ENCODE results near the gene PRKCZ.
"Not testable (repeated sequence)": the region's sequence is repeated elsewhere in the genome, so short reads cannot be mapped to it uniquely, and the experiment has no call there.

PRKCZ gene

DNA sequence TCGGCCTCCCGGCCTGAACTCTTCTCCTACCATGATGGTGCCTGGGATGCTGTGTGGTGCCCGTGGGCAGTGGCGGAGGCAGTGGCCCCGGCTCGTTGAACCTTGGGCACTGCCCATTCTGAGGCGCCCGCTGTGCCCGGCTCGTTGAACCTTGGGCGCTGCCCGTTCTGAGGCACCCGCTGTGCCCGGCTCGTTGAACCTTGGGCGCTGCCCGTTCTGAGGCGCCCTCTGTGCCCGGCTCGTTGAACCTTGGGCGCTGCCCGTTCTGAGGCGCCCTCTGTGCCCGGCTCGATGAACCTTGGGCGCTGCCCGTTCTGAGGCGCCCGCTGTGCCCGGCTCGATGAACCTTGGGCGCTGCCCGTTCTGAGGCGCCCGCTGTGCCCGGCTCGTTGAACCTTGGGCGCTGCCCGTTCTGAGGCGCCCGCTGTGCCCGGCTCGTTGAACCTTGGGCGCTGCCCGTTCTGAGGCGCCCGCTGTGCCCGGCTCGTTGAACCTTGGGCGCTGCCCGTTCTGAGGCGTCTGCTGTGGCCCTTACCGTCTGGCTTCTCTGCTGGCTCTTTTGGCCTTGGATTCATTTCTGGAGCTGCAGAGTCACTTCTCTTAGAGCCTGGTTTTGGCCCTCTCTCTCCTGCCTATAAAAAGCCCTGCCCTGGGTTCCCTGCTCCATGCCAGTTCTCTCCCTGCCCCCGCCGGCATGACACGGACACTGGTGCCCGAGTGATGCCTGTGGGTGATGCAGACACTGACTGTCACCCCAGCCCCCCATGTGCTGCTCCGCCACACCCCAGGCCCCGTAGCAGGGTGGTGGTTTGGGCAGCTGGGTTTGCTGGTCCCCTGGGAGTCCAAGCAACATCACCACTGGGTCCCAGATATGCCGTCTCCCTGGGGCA is 44.3 kb downstream of the PRKCZ start:
- not testable (repeated sequence) for H2BK120ac ChIP-seq (ENCODE audit: insufficient read depth, low read length, poor library complexity); H3K79me1 ChIP-seq (ENCODE audit: low read length); H3K4me3 ChIP-seq (ENCODE audit: low read depth, low read length); H2BK5ac ChIP-seq (ENCODE audit: low read depth, low read length, poor library complexity); H3K27me3 ChIP-seq (ENCODE audit: insufficient read depth, low read length); H3K4me2 ChIP-seq (ENCODE audit: low read length); H4K12ac ChIP-seq (ENCODE audit: low read depth, low read length); H2BK12ac ChIP-seq (ENCODE audit: low read length); H3K79me2 ChIP-seq (ENCODE audit: control insufficient read depth, insufficient read depth, low read length, poor library complexity); H3K23ac ChIP-seq (ENCODE audit: low read length); H3K18ac ChIP-seq (ENCODE audit: low read length); H2AFZ ChIP-seq (ENCODE audit: insufficient read depth, low read length, poor library complexity); H2AK5ac ChIP-seq (ENCODE audit: low read length); H3K4me1 ChIP-seq (ENCODE audit: control insufficient read depth in 1 of 2, insufficient read depth in 2 of 2, low read length in 2 of 2); H3K27ac ChIP-seq (ENCODE audit: low read depth, low read length); H4K91ac ChIP-seq (ENCODE audit: low read depth, low read length); H3K9ac ChIP-seq (ENCODE audit: low read length); DNase-seq; H3K4ac ChIP-seq (ENCODE audit: low read depth, low read length); H3K14ac ChIP-seq (ENCODE audit: low read length); H4K8ac ChIP-seq (ENCODE audit: low read depth, low read length)
- Histone ChIP-seq H3K36me3 (ENCODE audit: control insufficient read depth in 1 of 2, insufficient read depth in 2 of 2, low read length in 2 of 2) (peaks cover 16 to 18% of the 10 kb centered on the region in 2 experiments), H3K9me3 (ENCODE audit: insufficient read depth, low read depth, low read length) (peaks cover 22% of the 10 kb centered on the region)
- WGBS (ENCODE audit: extremely low coverage, insufficient coverage, insufficient read length) = no CpG with 5 or more reads among the region's 60 CpGs

- WGBS (ENCODE audit: extremely low coverage, insufficient coverage, insufficient read length) = 100% methylated on average over 2 of the region's 17 CpGs
- Histone ChIP-seq H3K27ac (ENCODE audit: low read depth, low read length) (no peak overlapping the region), H2AK5ac (ENCODE audit: low read length) (no peak overlapping the region), H3K23ac (ENCODE audit: low read length) (no peak overlapping the region), H3K4ac (ENCODE audit: low read depth, low read length) (no peak overlapping the region), H3K18ac (ENCODE audit: low read length) (peak overlapping the region; percentile 50), H3K36me3 (ENCODE audit: control insufficient read depth in 1 of 2, insufficient read depth in 2 of 2, low read length in 2 of 2) (peaks cover 15 to 19% of the 10 kb centered on the region in 2 experiments), H3K4me3 (ENCODE audit: low read depth, low read length) (no peak overlapping the region), H3K27me3 (ENCODE audit: insufficient read depth, low read length) (no peaks in the 10 kb centered on the region), H2BK5ac (ENCODE audit: low read depth, low read length, poor library complexity) (no peak overlapping the region), H3K79me2 (ENCODE audit: control insufficient read depth, insufficient read depth, low read length, poor library complexity) (no peaks in the 10 kb centered on the region), H2AFZ (ENCODE audit: insufficient read depth, low read length, poor library complexity) (no peak overlapping the region), H4K91ac (ENCODE audit: low read depth, low read length) (no peak overlapping the region), H4K12ac (ENCODE audit: low read depth, low read length) (no peak overlapping the region), H3K79me1 (ENCODE audit: low read length) (peaks cover 5% of the 10 kb centered on the region), H3K14ac (ENCODE audit: low read length) (no peak overlapping the region), H3K4me2 (ENCODE audit: low read length) (no peak overlapping the region), H3K9ac (ENCODE audit: low read length) (no peak overlapping the region), H4K8ac (ENCODE audit: low read depth, low read length) (no peak overlapping the region), H3K9me3 (ENCODE audit: insufficient read depth, low read depth, low read length) (peaks cover 22% of the 10 kb centered on the region), H2BK12ac (ENCODE audit: low read length) (no peak overlapping the region), H2BK120ac (ENCODE audit: insufficient read depth, low read length, poor library complexity) (no peak overlapping the region), H3K4me1 (ENCODE audit: control insufficient read depth in 1 of 2, insufficient read depth in 2 of 2, low read length in 2 of 2) (peaks cover 2 to 5% of the 10 kb centered on the region in 2 experiments)
- DNase-seq = no peak
These were observed 45.2 kb downstream of the PRKCZ start for GRCh38 chr1:2095394-2095793.

GRCh38 chr1:2095981-2096736 is 45.9 kb downstream of the PRKCZ start:
- H2BK5ac ChIP-seq (ENCODE audit: low read depth, low read length, poor library complexity) = no peak overlapping the region
- no peak overlapping the region for H2AK5ac ChIP-seq (ENCODE audit: low read length)
- no CpG with 5 or more reads among the region's 34 CpGs for WGBS (ENCODE audit: extremely low coverage, insufficient coverage, insufficient read length)
- H3K4me3 ChIP-seq (ENCODE audit: low read depth, low read length) = no peak overlapping the region
- no peak overlapping the region for H3K4ac ChIP-seq (ENCODE audit: low read depth, low read length)
- H4K91ac ChIP-seq (ENCODE audit: low read depth, low read length) = no peak overlapping the region
- DNase-seq = no peak
- H2BK120ac ChIP-seq (ENCODE audit: insufficient read depth, low read length, poor library complexity) = no peak overlapping the region
- H3K27ac ChIP-seq (ENCODE audit: low read depth, low read length) = no peak overlapping the region
- H3K79me2 ChIP-seq (ENCODE audit: control insufficient read depth, insufficient read depth, low read length, poor library complexity) = no peaks in the 10 kb centered on the region
- peaks cover 15 to 21% of the 10 kb centered on the region in 2 experiments for H3K36me3 ChIP-seq (ENCODE audit: control insufficient read depth in 1 of 2, insufficient read depth in 2 of 2, low read length in 2 of 2)
- H3K23ac ChIP-seq (ENCODE audit: low read length) = no peak overlapping the region
- peaks cover 3% of the 10 kb centered on the region for H3K79me1 ChIP-seq (ENCODE audit: low read length)
- H3K14ac ChIP-seq (ENCODE audit: low read length) = no peak overlapping the region
- H4K12ac ChIP-seq (ENCODE audit: low read depth, low read length) = no peak overlapping the region
- no peak overlapping the region for H2BK12ac ChIP-seq (ENCODE audit: low read length)
- no peak overlapping the region for H3K18ac ChIP-seq (ENCODE audit: low read length)
- H3K4me1 ChIP-seq (ENCODE audit: control insufficient read depth in 1 of 2, insufficient read depth in 2 of 2, low read length in 2 of 2) = peaks cover 2 to 3% of the 10 kb centered on the region in 2 experiments
- no peaks in the 10 kb centered on the region for H3K27me3 ChIP-seq (ENCODE audit: insufficient read depth, low read length)
- no peak overlapping the region for H3K4me2 ChIP-seq (ENCODE audit: low read length)
- H3K9ac ChIP-seq (ENCODE audit: low read length) = no peak overlapping the region
- peaks cover 22% of the 10 kb centered on the region for H3K9me3 ChIP-seq (ENCODE audit: insufficient read depth, low read depth, low read length)
- H4K8ac ChIP-seq (ENCODE audit: low read depth, low read length) = no peak overlapping the region
- H2AFZ ChIP-seq (ENCODE audit: insufficient read depth, low read length, poor library complexity) = no peak overlapping the region

DNA sequence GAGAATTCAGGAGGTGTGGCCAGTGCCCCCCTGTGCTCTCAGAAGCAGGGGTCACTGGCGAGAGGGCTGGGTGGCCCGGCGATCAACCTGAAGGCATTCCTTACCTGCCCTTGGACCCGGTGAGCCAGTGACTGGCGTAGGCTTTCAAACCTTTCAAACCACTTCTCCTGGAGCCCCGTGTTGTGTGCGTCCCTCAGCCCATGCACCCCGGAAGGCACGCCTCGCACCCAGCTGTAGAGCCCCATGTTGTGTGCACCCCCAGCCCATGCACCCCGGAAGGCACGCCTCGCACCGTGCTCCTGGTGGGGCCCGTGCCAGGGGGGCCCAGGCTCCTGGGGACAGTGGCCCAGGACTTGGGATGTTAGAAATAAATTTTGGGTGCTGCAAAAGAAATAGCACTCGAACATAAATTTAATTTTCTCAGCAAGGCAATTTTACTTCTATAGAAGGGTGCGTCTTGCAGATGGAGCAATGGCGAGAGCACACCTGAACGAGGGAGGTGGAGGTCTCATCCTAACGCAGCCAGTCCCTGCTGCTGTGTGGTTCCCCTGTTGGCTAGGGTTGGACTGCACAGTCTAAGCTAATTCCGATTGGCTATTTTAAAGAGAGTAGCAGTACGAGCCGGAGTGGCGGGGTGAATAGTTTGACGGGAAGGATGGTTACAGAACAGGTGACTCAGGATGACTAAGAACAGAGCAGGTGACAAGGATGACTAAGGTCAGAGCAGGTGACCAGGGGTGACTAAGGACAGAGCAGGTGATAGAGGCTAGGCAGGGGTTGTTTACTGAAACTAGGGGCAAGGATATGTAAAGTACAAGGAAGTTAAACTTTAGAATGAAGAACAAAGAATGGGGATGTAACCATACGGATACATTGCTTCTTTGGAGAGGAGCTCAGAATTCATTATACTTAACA is 47.4 kb downstream of the PRKCZ start:
- Histone ChIP-seq H3K79me1 (ENCODE audit: low read length) (peaks cover 3% of the 10 kb centered on the region), H2AFZ (ENCODE audit: insufficient read depth, low read length, poor library complexity) (no peak overlapping the region), H3K18ac (ENCODE audit: low read length) (no peak overlapping the region), H3K4me2 (ENCODE audit: low read length) (no peak overlapping the region), H3K4me3 (ENCODE audit: low read depth, low read length) (no peak overlapping the region), H2BK120ac (ENCODE audit: insufficient read depth, low read length, poor library complexity) (no peak overlapping the region), H4K12ac (ENCODE audit: low read depth, low read length) (no peak overlapping the region), H3K4me1 (ENCODE audit: control insufficient read depth in 1 of 2, insufficient read depth in 2 of 2, low read length in 2 of 2) (peaks cover 2 to 3% of the 10 kb centered on the region in 2 experiments), H3K9me3 (ENCODE audit: insufficient read depth, low read depth, low read length) (peaks cover 25% of the 10 kb centered on the region), H3K4ac (ENCODE audit: low read depth, low read length) (no peak overlapping the region), H2BK5ac (ENCODE audit: low read depth, low read length, poor library complexity) (no peak overlapping the region), H3K27ac (ENCODE audit: low read depth, low read length) (no peak overlapping the region), H4K8ac (ENCODE audit: low read depth, low read length) (no peak overlapping the region), H3K27me3 (ENCODE audit: insufficient read depth, low read length) (no peaks in the 10 kb centered on the region), H3K23ac (ENCODE audit: low read length) (no peak overlapping the region), H3K14ac (ENCODE audit: low read length) (no peak overlapping the region), H3K79me2 (ENCODE audit: control insufficient read depth, insufficient read depth, low read length, poor library complexity) (no peaks in the 10 kb centered on the region), H2AK5ac (ENCODE audit: low read length) (no peak overlapping the region), H2BK12ac (ENCODE audit: low read length) (no peak overlapping the region), H3K36me3 (ENCODE audit: control insufficient read depth in 1 of 2, insufficient read depth in 2 of 2, low read length in 2 of 2) (peaks cover 18 to 25% of the 10 kb centered on the region in 2 experiments), H3K9ac (ENCODE audit: low read length) (no peak overlapping the region), H4K91ac (ENCODE audit: low read depth, low read length) (peak overlapping the region; percentile 16)
- DNase-seq = peak; percentile 74 to 86
- no CpG with 5 or more reads among the region's 26 CpGs for WGBS (ENCODE audit: extremely low coverage, insufficient coverage, insufficient read length)
